HFFc6 (cell line): Measurements from ENCODE around the gene GPC5. TPM values are rescaled to one million over a fixed set of nuclear protein-coding genes. Genes with fewer than 3 reads are reported as not detected.

Experiments
- DNase-seq: peaks from one replicate; pipeline ENCODE4 v3.0.0-alpha.2; 2018
- H3K27ac Mint-ChIP-seq: 2 replicates; pipeline ENCODE4 v1.8.0; 2020; ENCODE audit warnings: mild to moderate bottlenecking, mixed read lengths
- H3K27me3 Mint-ChIP-seq: 2 replicates; pipeline ENCODE4 v1.8.0; 2021; ENCODE audit warnings: mild to moderate bottlenecking, moderate library complexity, mixed read lengths; ENCODE audit not compliant: insufficient read depth
- H3K36me3 Mint-ChIP-seq: 2 replicates; pipeline ENCODE4 v1.8.0; 2021; ENCODE audit warnings: low read depth, mixed read lengths
- H3K4me1 Mint-ChIP-seq: 2 replicates; pipeline ENCODE4 v1.8.0; 2020; ENCODE audit warnings: low read depth, mixed read lengths
- H3K4me3 Mint-ChIP-seq: 2 replicates; pipeline ENCODE4 v1.8.0; 2020; ENCODE audit warnings: mild to moderate bottlenecking, moderate library complexity, mixed read lengths
- H3K9me3 Mint-ChIP-seq: 2 replicates; pipeline ENCODE4 v1.8.0; 2020; ENCODE audit warnings: mild to moderate bottlenecking, mixed read lengths
- total RNA-seq, 6 experiments: library from RNA; stranded (reverse); fragmentation: NEBNext Ultra II Directional; extraction: Animal tissue kit (Norgen Biotek cat#: 25700); gene quantifications; 2 replicates in 1 of 6; 3 replicates in 5 of 6; pipeline ENCODE4 v1.2.3, GENCODE V29; 2021
- TF ChIP-seq, protein P1 (sequence below): fragments of 200-600 bp; sonication (generic); IDR thresholded peaks from 2 replicates; pipeline ENCODE4 v1.5.0; 2021; ENCODE audit warnings: antibody characterized with exemption, mild to moderate bottlenecking

GPC5 gene
- total RNA-seq, 6 experiments from 2014 or later = 0.06 TPM; not detected in 5

DNA sequence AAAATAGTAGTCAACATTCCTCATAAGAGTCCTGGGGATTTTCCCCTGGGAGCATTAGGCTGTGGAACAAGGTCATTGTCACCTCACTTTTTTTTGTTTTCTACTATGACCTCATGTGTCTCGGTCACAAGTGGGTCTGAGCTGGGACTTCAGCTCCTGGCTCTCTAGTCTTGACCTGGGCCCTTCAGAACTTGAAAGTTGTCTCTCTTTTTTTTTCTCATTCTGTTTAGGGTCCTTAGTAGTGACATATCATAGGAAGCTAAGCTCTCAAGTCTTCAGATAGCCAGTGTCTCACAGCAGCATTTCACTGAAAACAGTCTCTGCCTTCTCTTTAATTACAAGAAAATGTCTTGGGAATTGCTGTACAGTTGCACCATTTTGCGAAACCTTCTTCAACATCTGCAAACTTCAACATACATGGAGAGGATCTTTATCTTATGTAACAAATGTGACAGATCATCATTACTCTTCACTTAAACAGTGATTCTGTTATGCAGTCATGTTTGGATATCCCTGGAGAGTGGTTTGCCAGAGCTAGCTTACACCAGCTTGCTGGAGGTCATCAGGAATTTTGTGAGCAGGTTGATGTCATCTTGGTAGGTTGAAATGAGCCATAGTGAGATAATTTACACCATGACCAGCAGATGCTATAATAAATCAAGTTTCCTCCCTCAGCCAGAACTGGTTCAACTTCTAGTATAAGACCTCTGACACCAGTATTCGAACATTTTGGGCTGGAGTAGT lies 131.5 kb downstream of the GPC5 start:
- peaks cover 45% of the 10 kb centered on the region for H3K9me3 Mint-ChIP-seq
- H3K27me3 Mint-ChIP-seq = no peaks in the 10 kb centered on the region
- TF ChIP-seq, protein P1, sequence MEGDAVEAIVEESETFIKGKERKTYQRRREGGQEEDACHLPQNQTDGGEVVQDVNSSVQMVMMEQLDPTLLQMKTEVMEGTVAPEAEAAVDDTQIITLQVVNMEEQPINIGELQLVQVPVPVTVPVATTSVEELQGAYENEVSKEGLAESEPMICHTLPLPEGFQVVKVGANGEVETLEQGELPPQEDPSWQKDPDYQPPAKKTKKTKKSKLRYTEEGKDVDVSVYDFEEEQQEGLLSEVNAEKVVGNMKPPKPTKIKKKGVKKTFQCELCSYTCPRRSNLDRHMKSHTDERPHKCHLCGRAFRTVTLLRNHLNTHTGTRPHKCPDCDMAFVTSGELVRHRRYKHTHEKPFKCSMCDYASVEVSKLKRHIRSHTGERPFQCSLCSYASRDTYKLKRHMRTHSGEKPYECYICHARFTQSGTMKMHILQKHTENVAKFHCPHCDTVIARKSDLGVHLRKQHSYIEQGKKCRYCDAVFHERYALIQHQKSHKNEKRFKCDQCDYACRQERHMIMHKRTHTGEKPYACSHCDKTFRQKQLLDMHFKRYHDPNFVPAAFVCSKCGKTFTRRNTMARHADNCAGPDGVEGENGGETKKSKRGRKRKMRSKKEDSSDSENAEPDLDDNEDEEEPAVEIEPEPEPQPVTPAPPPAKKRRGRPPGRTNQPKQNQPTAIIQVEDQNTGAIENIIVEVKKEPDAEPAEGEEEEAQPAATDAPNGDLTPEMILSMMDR = no peak
- H3K4me3 Mint-ChIP-seq = no peak overlapping the region
- H3K36me3 Mint-ChIP-seq = no peaks in the 10 kb centered on the region
- H3K27ac Mint-ChIP-seq = no peak overlapping the region
- no peaks in the 10 kb centered on the region for H3K4me1 Mint-ChIP-seq
- DNase-seq = no peak

DNA sequence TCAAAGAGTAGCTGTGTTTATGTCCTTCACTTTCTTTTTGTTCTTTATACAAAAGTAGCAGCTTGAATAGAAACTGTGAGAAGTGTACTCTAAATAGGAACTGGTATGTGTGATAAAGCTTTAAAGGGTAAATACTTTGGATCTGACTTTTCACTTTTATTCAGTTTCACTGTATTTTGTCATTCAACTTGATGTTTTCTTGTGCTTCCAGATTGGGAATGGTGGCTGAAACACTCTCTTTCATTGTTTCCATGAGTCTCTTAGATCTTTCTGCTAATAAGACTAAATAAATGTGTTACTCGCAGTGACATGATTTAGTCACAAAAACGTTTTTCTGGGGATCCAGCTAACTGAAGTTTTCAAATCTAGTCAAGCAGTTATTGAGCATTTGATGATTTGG lies 133.2 kb downstream of the GPC5 start:
- Mint-ChIP-seq H3K27me3 (no peaks in the 10 kb centered on the region), H3K36me3 (no peaks in the 10 kb centered on the region), H3K4me1 (no peaks in the 10 kb centered on the region), H3K9me3 (peaks cover 37% of the 10 kb centered on the region), H3K27ac (no peak overlapping the region), H3K4me3 (no peak overlapping the region)
- TF ChIP-seq, protein P1 = no peak
- DNase-seq = no peak

DNA sequence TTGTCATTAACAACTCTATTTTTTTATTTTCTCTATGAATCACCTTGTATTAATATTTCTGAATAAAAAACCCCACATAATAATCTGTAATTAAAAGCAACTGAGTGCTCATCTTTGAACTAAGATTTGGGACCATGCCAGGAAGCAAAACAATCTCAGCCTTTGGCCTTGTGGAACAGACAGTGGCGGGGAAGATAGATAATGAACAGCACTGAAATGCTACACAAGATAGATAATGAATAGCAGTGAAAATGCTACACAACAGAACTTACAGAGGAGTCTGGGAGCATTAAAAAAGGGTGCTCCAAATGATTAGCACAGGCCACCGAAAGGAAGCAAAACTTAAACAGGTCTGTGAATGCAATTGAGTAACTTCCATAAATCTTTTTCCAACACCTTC lies 134.9 kb downstream of the GPC5 start:
- H3K4me1 Mint-ChIP-seq = no peaks in the 10 kb centered on the region
- DNase-seq = no peak
- peaks cover 24% of the 10 kb centered on the region for H3K9me3 Mint-ChIP-seq
- H3K27me3 Mint-ChIP-seq = no peaks in the 10 kb centered on the region
- no peak overlapping the region for H3K4me3 Mint-ChIP-seq
- H3K36me3 Mint-ChIP-seq = no peaks in the 10 kb centered on the region
- TF ChIP-seq, protein P1 = no peak
- H3K27ac Mint-ChIP-seq = no peak overlapping the region

DNA sequence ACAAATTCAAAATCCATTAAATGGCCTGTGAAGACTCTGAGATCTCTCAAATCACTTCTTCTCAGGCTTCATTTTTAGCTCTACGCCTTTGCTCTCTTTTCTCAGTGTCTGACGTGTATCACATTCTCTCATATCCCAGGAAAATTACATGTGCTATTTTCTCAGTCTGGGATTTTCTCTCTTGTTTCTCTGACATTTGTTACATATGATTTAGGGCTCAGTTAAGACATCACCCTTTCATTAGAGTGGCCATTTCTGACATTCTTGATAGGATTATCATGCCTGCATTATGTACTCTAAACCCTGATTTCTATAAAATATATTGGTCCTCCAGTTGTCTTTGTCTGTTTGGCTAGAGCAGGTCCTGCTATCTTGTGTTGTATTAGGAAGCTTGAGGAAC lies 136.6 kb downstream of the GPC5 start:
- Mint-ChIP-seq H3K27me3 (no peaks in the 10 kb centered on the region), H3K27ac (no peak overlapping the region), H3K9me3 (peaks cover 25% of the 10 kb centered on the region), H3K4me3 (no peak overlapping the region), H3K4me1 (no peaks in the 10 kb centered on the region), H3K36me3 (no peaks in the 10 kb centered on the region)
- TF ChIP-seq, protein P1 = no peak
- DNase-seq = no peak

DNA sequence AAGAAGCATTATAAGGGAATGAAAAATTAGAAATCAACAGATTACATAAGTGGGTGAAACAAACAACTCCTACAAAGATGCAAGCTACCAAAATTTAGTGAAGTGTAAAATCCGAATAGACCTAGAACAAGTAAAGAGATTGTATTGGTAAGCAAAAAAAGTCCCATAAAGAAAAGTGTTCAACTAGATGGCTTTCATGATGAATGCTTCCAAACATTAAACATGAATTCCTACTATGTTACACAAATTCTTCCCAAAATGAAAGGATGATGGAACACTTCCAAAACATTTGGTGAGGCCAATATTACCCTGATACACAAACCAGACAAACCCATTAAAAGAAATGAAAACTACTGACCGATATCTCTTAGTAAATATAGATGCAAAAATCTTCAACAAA lies 139.0 kb downstream of the GPC5 start:
- DNase-seq = no peak
- Mint-ChIP-seq H3K4me1 (no peaks in the 10 kb centered on the region), H3K27me3 (no peaks in the 10 kb centered on the region), H3K9me3 (peaks cover 34% of the 10 kb centered on the region), H3K27ac (no peak overlapping the region), H3K4me3 (no peak overlapping the region), H3K36me3 (no peaks in the 10 kb centered on the region)
- TF ChIP-seq, protein P1 = no peak
